ENCODE results near the gene TMEM14B. TPM values are rescaled to one million over a fixed set of nuclear protein-coding genes. Genes with fewer than 3 reads are reported as not detected.
A peak's percentile ranks its signal among the peaks of the same experiment; 100 is the strongest.

Gene TMEM14B
- total RNA-seq, 1 donor from 2014 or later = 59.1 TPM

DNA sequence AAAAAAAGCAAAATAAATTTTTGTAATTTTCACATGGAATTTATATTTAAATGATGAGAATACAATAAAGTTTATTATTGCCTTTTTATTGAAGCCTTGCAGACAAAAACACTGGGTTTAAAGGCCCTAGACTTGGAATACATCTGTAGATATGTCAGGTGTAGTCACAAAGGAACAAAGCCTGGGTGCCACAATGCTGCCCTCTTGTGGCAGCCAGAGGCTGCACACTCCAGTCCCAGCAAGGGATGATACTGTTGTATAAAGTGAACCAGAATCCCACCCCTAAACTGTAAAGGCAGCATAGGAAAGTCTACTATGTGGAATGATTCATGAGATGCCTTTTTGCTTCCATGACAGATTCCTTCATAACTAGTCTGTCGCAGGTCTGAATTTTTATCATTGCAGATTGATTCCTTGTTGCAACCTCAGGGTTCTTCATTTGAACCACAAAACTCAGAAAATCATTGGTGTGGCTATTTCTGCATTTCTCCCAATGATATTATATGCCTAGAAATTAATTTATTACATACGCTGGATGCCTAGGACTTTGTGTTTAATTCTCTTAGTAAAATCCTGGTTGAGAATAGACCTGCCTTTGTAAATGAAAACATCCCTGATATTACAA is 53.7 kb downstream of the TMEM14B start:
- intact Hi-C loops (cut with DNase I) = loop anchor here (1.0 kb wide), 1 partner anchor 323 kb away; no protein-coding TSS in a partner anchor
- H3K4me1 ChIP-seq = no peaks in the 10 kb centered on the region
- H3K27ac ChIP-seq = no peak overlapping the region
- no peak overlapping the region for H3K4me3 ChIP-seq
- H3K9me3 ChIP-seq = no peaks in the 10 kb centered on the region
- TF ChIP-seq, protein P1, sequence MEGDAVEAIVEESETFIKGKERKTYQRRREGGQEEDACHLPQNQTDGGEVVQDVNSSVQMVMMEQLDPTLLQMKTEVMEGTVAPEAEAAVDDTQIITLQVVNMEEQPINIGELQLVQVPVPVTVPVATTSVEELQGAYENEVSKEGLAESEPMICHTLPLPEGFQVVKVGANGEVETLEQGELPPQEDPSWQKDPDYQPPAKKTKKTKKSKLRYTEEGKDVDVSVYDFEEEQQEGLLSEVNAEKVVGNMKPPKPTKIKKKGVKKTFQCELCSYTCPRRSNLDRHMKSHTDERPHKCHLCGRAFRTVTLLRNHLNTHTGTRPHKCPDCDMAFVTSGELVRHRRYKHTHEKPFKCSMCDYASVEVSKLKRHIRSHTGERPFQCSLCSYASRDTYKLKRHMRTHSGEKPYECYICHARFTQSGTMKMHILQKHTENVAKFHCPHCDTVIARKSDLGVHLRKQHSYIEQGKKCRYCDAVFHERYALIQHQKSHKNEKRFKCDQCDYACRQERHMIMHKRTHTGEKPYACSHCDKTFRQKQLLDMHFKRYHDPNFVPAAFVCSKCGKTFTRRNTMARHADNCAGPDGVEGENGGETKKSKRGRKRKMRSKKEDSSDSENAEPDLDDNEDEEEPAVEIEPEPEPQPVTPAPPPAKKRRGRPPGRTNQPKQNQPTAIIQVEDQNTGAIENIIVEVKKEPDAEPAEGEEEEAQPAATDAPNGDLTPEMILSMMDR (IDR thresholded peaks at IDR 0.05) = peak; percentile 75 to 98 (median 97)
- no peaks in the 10 kb centered on the region for H3K27me3 ChIP-seq
- DNase-seq (ENCODE audit: low spot score in 2 of 2) = peak in 1 of 2 donors; percentile 68
- H3K36me3 ChIP-seq = no peaks in the 10 kb centered on the region

Other genes with a start within 250 kb of the TMEM14B start
- gene GCNT2, start 226.5 kb upstream of the TMEM14B start, total RNA-seq = 16.7 TPM
- not detected for gene C6orf52, start 53.2 kb upstream of the TMEM14B start, total RNA-seq
- 6.1 TPM for gene PAK1IP1, start 52.8 kb upstream of the TMEM14B start, total RNA-seq
- 79.6 TPM for gene TMEM14C, start 24.7 kb upstream of the TMEM14B start, total RNA-seq
- not detected for gene MAK, start 90.7 kb downstream of the TMEM14B start, total RNA-seq
- not detected for gene GCM2, start 134.2 kb downstream of the TMEM14B start, total RNA-seq
- gene SYCP2L, start 139.2 kb downstream of the TMEM14B start, total RNA-seq = 0.32 TPM

All from ascending aorta (tissue), 2 donors.